GM12878 (cell line): ENCODE results near the gene ATP6V0C. TPM values are rescaled to one million over a fixed set of nuclear protein-coding genes. Genes with fewer than 3 reads are reported as not detected.
A peak's percentile ranks its signal among the peaks of the same experiment; 100 is the strongest.

Experiments
- DPF2 ChIP-seq: fragments of 450-650 bp; IDR thresholded peaks from 2 replicates; pipeline ENCODE4 v1.6.1; 2017; ENCODE audit warnings: mild to moderate bottlenecking
- EGR1 ChIP-seq, 2 experiments: IDR thresholded peaks; 1 replicate in 1 of 2; 2 replicates in 1 of 2; pipeline ENCODE4 v1.6.1; 2011 to 2012; ENCODE audit warnings: low read depth in 2 of 2, low read length in 2 of 2, borderline replicate concordance in 1 of 2, mild to moderate bottlenecking in 1 of 2, moderate library complexity in 1 of 2
- ETV6 ChIP-seq, 2 experiments: fragments of 450-650 bp in 1 of 2; IDR thresholded peaks in 1 of 2; conservative IDR thresholded peaks in 1 of 2; 2 replicates each; pipeline ENCODE4 v1.6.1; 2014; ENCODE audit warnings: antibody characterized with exemption in 1 of 2, borderline replicate concordance in 1 of 2, low read depth in 1 of 2, mild to moderate bottlenecking in 1 of 2, moderate library complexity in 1 of 2
- IKZF1 ChIP-seq: fragments of 450-650 bp; conservative IDR thresholded peaks from 2 replicates; pipeline ENCODE4 v1.6.1; 2017; ENCODE audit warnings: antibody characterized with exemption, mild to moderate bottlenecking
- LARP7 ChIP-seq: fragments of 450-650 bp; IDR thresholded peaks from 2 replicates; pipeline ENCODE4 v1.6.1; 2017; ENCODE audit warnings: mild to moderate bottlenecking
- POLR2A ChIP-seq: IDR thresholded peaks from 2 replicates; pipeline ENCODE4 v1.6.1; 2011; ENCODE audit warnings: low read depth, mild to moderate bottlenecking, low read length
- RB1 ChIP-seq: fragments of 450-650 bp; formaldehyde crosslinking; IDR thresholded peaks from 2 replicates; pipeline ENCODE4 v1.6.1; 2017; ENCODE audit warnings: mild to moderate bottlenecking, borderline replicate concordance
- SIN3A ChIP-seq: IDR thresholded peaks from 2 replicates; pipeline ENCODE4 v1.6.1; 2012; ENCODE audit warnings: low read depth, low read length, improper control_type of control experiment
- SMAD1 ChIP-seq: fragments of 450-650 bp; IDR thresholded peaks from 2 replicates; pipeline ENCODE4 v1.6.1; 2018; ENCODE audit warnings: mild to moderate bottlenecking, low read depth; ENCODE audit not compliant: partially characterized antibody
- SMARCA5 ChIP-seq: fragments of 450-650 bp; IDR thresholded peaks from 2 replicates; pipeline ENCODE4 v1.6.1; 2017; ENCODE audit warnings: mild to moderate bottlenecking
- TCF12 ChIP-seq: IDR thresholded peaks from 2 replicates; pipeline ENCODE4 v1.6.1; 2011; ENCODE audit warnings: low read depth, mild to moderate bottlenecking, low read length
- YY1 ChIP-seq: IDR thresholded peaks from 2 replicates; pipeline ENCODE4 v1.6.1; 2011; ENCODE audit warnings: low read depth, mild to moderate bottlenecking, low read length
- ZNF274 ChIP-seq: IDR thresholded peaks from one replicate; pipeline ENCODE4 v1.8.0; 2011; ENCODE audit not compliant: insufficient read length, insufficient read depth
- ZSCAN29 ChIP-seq: fragments of 450-650 bp; IDR thresholded peaks from 2 replicates; pipeline ENCODE4 v1.6.1; 2017; ENCODE audit warnings: mild to moderate bottlenecking, moderate library complexity
- polyA plus RNA-seq, 11 experiments: library from polyadenylated mRNA; depleted of rRNA in 4 of 11; unstranded in 6 of 11; stranded (reverse) in 5 of 11; fragments of >200 nt; fragmentation: Nextera tagmentation in 4 of 11; fragmentation: Illumina TruSeq in 1 of 11; extraction: Ambion mirVana in 4 of 11; extraction: Trizol in 1 of 11; gene quantifications; 1 replicate in 1 of 11; 2 replicates in 10 of 11; pipeline versions ENCODE4 v1.2.1 to v1.2.3, GENCODE V29; 2011 to 2016; ENCODE audit warnings: inconsistent platforms in 2 of 11, missing spikeins in 2 of 11, low read depth in 1 of 11
- total RNA-seq, 4 experiments: library from RNA; depleted of rRNA in 3 of 4; stranded (reverse); fragments of >200 nt in 3 of 4; fragmentation: Illumina TruSeq in 1 of 4; extraction: Trizol in 1 of 4; gene quantifications; 2 replicates each; pipeline versions ENCODE4 v1.2.1 to v1.2.3, GENCODE V29; 2013 to 2021
- TF ChIP-seq, protein P1 (sequence below): fragments of 450-650 bp; IDR thresholded peaks from 2 replicates; pipeline ENCODE4 v1.6.1; 2017; ENCODE audit warnings: mild to moderate bottlenecking, moderate library complexity
- TF ChIP-seq, protein P2 (sequence below): fragments of 450-650 bp; formaldehyde crosslinking; IDR thresholded peaks from 2 replicates; pipeline ENCODE4 v1.5.0; 2022; ENCODE audit warnings: mild to moderate bottlenecking, missing genetic modification characterization
- TF ChIP-seq, protein P3 (sequence below): fragments of 450-650 bp; IDR thresholded peaks from 2 replicates; pipeline ENCODE4 v1.6.1; 2017; ENCODE audit warnings: mild to moderate bottlenecking, moderate library complexity

ATP6V0C gene
- total and polyA plus RNA-seq, 10 of the 15 experiments (the other 5 are each of a cell fraction or from before 2014, with no cell fraction given) = 2.4 to 135 (median 18.4) TPM

DNA sequence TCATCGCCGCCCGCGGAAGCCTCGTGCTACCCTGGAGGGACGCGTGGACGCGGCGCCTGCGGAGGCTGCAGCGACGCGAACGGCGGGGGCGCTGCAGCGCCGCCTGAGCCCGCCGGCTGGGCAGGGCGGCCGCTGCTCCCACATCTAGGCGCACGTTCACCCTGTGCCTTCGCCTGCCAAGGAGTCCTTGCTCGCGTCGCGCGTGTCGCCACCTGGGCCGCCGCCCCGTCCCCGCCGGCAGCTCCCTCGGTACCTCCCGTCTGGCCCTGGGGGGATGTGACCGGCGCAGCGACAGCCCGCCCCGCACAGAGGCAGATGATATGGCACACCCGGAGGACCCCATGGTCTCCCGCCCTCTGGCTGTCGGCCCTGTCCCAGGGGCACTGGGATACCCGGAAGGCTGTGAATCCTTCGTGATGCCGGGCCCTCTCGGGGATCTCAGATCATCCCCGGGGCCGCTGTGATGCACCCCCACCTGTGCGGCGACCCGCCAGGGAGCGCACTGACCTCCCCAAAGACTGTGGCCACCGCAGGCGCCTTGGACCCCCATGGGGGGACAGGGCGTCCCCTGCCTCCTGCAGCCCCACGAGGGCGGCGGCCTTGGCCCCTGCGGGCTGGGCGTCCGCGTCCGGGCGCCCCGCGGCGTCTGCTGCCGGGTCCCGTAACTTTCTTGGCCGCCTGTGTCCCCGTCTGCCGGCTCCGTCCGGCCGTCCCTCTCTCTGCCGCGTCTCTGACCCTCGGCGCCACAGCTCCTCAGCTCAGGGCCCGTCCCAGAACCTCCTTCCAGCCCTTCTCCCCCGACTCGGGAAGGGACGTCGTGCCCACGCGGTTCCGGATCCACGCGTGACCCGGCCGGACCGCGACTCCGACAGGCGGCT is 39.5 kb upstream of the ATP6V0C start (continued):
- TF ChIP-seq, protein P1, sequence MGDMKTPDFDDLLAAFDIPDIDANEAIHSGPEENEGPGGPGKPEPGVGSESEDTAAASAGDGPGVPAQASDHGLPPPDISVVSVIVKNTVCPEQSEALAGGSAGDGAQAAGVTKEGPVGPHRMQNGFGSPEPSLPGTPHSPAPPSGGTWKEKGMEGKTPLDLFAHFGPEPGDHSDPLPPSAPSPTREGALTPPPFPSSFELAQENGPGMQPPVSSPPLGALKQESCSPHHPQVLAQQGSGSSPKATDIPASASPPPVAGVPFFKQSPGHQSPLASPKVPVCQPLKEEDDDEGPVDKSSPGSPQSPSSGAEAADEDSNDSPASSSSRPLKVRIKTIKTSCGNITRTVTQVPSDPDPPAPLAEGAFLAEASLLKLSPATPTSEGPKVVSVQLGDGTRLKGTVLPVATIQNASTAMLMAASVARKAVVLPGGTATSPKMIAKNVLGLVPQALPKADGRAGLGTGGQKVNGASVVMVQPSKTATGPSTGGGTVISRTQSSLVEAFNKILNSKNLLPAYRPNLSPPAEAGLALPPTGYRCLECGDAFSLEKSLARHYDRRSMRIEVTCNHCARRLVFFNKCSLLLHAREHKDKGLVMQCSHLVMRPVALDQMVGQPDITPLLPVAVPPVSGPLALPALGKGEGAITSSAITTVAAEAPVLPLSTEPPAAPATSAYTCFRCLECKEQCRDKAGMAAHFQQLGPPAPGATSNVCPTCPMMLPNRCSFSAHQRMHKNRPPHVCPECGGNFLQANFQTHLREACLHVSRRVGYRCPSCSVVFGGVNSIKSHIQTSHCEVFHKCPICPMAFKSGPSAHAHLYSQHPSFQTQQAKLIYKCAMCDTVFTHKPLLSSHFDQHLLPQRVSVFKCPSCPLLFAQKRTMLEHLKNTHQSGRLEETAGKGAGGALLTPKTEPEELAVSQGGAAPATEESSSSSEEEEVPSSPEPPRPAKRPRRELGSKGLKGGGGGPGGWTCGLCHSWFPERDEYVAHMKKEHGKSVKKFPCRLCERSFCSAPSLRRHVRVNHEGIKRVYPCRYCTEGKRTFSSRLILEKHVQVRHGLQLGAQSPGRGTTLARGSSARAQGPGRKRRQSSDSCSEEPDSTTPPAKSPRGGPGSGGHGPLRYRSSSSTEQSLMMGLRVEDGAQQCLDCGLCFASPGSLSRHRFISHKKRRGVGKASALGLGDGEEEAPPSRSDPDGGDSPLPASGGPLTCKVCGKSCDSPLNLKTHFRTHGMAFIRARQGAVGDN = peak; percentile 83
- TF ChIP-seq RB1 (0 out of 2 replicates have a peak, but pooled peaks have one; percentile 41), POLR2A (peak; percentile 56; the same call in 1 of the 2 replicates), SIN3A (peak; percentile 6; the same call in 1 of the 2 replicates), EGR1 (IDR thresholded peaks at IDR 0.05; ENCODE audit: borderline replicate concordance in 1 of 2, low read depth in 2 of 2, low read length in 2 of 2) (peak in 1 of 2 experiments; percentile 20; a peak in 1 of 3 replicates), TCF12 (0 out of 2 replicates have a peak, but pooled peaks have one; percentile 14), SMAD1 (no peak), ETV6 (conservative IDR thresholded peaks at IDR 0.05 in 1 of 2, IDR thresholded peaks at IDR 0.05 in 1 of 2; ENCODE audit: borderline replicate concordance in 1 of 2, low read depth in 1 of 2) (no peak), ZSCAN29 (peak; percentile 98), DPF2 (0 out of 2 replicates have a peak, but pooled peaks have one; percentile 47), SMARCA5 (peak; percentile 90; the same call in 1 of the 2 replicates), LARP7 (peak; percentile 60; the same call in 1 of the 2 replicates), IKZF1 (peak; percentile 72), YY1 (0 out of 2 replicates have a peak, but pooled peaks have one; percentile 6), ZNF274 (no peak)
- TF ChIP-seq, protein P2, sequence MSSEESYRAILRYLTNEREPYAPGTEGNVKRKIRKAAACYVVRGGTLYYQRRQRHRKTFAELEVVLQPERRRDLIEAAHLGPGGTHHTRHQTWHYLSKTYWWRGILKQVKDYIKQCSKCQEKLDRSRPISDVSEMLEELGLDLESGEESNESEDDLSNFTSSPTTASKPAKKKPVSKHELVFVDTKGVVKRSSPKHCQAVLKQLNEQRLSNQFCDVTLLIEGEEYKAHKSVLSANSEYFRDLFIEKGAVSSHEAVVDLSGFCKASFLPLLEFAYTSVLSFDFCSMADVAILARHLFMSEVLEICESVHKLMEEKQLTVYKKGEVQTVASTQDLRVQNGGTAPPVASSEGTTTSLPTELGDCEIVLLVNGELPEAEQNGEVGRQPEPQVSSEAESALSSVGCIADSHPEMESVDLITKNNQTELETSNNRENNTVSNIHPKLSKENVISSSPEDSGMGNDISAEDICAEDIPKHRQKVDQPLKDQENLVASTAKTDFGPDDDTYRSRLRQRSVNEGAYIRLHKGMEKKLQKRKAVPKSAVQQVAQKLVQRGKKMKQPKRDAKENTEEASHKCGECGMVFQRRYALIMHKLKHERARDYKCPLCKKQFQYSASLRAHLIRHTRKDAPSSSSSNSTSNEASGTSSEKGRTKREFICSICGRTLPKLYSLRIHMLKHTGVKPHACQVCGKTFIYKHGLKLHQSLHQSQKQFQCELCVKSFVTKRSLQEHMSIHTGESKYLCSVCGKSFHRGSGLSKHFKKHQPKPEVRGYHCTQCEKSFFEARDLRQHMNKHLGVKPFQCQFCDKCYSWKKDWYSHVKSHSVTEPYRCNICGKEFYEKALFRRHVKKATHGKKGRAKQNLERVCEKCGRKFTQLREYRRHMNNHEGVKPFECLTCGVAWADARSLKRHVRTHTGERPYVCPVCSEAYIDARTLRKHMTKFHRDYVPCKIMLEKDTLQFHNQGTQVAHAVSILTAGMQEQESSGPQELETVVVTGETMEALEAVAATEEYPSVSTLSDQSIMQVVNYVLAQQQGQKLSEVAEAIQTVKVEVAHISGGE (CRISPR knock-in tag) = no peak
- TF ChIP-seq, protein P3, sequence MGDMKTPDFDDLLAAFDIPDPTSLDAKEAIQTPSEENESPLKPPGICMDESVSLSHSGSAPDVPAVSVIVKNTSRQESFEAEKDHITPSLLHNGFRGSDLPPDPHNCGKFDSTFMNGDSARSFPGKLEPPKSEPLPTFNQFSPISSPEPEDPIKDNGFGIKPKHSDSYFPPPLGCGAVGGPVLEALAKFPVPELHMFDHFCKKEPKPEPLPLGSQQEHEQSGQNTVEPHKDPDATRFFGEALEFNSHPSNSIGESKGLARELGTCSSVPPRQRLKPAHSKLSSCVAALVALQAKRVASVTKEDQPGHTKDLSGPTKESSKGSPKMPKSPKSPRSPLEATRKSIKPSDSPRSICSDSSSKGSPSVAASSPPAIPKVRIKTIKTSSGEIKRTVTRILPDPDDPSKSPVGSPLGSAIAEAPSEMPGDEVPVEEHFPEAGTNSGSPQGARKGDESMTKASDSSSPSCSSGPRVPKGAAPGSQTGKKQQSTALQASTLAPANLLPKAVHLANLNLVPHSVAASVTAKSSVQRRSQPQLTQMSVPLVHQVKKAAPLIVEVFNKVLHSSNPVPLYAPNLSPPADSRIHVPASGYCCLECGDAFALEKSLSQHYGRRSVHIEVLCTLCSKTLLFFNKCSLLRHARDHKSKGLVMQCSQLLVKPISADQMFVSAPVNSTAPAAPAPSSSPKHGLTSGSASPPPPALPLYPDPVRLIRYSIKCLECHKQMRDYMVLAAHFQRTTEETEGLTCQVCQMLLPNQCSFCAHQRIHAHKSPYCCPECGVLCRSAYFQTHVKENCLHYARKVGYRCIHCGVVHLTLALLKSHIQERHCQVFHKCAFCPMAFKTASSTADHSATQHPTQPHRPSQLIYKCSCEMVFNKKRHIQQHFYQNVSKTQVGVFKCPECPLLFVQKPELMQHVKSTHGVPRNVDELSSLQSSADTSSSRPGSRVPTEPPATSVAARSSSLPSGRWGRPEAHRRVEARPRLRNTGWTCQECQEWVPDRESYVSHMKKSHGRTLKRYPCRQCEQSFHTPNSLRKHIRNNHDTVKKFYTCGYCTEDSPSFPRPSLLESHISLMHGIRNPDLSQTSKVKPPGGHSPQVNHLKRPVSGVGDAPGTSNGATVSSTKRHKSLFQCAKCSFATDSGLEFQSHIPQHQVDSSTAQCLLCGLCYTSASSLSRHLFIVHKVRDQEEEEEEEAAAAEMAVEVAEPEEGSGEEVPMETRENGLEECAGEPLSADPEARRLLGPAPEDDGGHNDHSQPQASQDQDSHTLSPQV = peak; percentile 48; the same call in 1 of the 2 replicates
